SIG-M5 treated with dmso at 0.1 percent for 504 hours (cell line): ENCODE measurements around the gene SUPT4H1.

Source experiments
- DNase-seq: peaks from one replicate; lab custom pipeline; 2025; ENCODE audit not compliant: unreplicated experiment; lab: John Stamatoyannopoulos, UW

Gene SUPT4H1

GRCh38 chr17:58365185-58365979, 13.4 kb upstream of the SUPT4H1 start:
- DNase-seq, result no peak

GRCh38 chr17:58364270-58364942, 12.4 kb upstream of the SUPT4H1 start:
- no peak for DNase-seq

GRCh38 chr17:58363457-58364185, 11.6 kb upstream of the SUPT4H1 start:
- no peak for DNase-seq

- no peak for DNase-seq
Observed at GRCh38 chr17:58362368-58363014, 10.5 kb upstream of the SUPT4H1 start.

DNA sequence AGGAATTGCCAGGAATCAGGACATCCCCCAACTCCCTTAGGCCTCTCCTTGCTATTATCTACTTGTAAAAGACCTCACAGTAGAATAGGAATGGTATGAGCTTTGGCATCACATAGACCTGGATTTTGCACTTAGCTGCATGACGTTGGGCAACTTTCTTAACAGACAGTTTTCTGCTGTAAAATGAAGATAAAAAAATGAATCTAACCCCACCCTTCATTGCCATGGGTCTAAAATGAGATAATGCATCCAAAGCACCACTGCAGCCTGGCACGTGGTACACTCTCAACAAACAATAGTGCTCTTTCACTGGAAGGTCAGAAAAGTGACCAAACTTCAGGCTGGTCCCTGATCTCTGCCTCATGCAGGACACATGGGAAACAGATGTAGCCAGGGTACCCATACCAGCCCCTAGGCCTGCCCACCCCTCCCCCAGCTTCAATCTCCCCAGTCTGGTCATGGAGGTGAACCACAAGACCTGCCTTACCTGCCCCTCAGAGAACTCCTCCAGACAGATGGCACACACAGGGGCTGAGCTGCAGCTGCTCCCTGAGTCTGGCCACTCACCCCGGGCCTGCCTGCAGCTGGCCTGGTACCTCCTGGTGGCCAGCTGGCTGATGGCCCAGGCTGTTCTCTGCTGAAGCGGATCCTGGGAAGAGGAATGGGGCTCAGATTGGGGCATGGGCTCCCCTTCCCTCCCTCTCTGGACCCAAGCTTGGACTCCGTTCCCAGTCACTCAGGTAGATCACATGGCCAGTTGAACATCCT, 8.5 kb upstream of the SUPT4H1 start:
- no peak for DNase-seq

DNA sequence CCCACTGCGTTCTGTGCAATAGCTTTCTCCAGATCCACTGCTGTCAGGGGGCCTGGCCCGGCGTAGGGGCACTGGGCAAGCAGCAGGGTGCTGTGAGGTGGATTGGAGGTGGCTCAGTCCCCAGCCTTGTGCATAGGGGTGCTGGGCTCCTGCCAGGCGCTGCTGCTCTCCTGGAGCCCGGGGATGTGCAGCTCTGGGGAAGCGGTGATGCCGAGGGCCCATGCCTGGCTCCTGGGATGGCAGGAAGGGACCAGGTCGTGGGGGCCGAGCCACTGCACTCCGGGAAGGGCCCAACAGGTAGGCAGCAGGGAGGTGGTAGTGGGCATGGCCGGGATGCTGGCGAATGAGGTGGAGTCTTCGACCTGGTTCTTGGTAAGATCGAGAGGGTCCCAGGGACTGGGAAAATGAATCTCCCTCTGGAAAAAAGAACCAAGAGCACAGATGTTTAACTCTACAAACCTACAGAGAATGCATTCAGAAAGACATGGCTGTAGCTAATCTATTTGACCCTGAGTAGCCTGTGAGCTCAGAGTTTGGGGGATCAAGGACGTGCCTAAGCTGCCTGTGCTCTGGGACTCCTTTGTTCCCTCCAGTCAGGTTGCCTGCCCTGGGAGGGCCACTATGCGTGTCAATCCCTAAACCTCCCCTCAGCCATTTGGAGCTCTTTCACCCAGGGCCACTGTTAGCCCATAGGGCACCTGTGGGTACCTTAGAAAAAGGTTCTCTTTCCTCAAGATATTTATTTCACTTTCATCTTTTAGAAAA, 6.6 kb upstream of the SUPT4H1 start:
- no peak for DNase-seq

- DNase-seq, result no peak
Observed at GRCh38 chr17:58357312-58358297, 5.6 kb upstream of the SUPT4H1 start.

- DNase-seq, result no peak
Observed at GRCh38 chr17:58356231-58356630, 4.2 kb upstream of the SUPT4H1 start.

GRCh38 chr17:58354541-58355216, 2.7 kb upstream of the SUPT4H1 start:
- DNase-seq, result no peak

DNA sequence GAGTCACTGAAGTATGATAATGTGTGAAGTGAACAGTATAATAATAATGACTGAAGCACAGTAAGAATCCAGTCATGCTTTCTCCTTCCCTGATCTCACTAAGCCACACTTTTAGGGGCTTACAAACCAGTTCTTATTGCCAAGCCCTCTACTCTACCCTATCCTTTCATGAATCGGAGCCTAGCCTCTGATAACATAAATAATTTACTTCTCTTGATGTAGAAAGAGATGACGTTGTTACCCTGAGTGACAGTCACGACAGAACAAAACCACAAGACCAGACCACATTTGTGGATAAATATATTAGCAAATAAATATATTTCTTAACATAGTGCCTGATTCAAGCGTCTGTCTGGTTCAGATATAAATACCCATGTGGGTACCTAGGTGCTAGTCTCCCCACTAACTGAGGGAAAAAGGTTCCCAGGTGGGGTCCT, 1.4 kb upstream of the SUPT4H1 start:
- no peak for DNase-seq

- peak; percentile 76 for DNase-seq
Observed at GRCh38 chr17:58352596-58353388, 791 bp upstream of the SUPT4H1 start.

DNA sequence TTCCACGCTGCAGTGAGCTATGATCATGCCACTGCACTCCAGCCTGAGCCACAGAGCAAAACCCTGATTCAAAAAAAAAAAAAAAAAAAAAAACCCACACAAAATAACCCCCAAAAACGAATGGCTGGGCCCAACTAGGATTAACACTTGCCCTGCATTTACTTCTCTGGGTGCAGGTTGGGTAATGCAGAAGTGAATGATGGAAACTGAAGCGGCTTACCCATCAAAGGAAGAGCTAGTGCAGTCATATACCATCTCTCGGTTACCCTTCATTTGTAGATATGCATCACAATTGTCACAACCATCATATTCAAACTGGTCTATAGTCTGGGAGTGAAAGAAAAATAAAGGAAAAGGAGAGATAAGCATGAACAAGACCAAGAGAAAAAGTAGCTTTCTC, 819 bp downstream of the SUPT4H1 start:
- DNase-seq, result no peak

DNA sequence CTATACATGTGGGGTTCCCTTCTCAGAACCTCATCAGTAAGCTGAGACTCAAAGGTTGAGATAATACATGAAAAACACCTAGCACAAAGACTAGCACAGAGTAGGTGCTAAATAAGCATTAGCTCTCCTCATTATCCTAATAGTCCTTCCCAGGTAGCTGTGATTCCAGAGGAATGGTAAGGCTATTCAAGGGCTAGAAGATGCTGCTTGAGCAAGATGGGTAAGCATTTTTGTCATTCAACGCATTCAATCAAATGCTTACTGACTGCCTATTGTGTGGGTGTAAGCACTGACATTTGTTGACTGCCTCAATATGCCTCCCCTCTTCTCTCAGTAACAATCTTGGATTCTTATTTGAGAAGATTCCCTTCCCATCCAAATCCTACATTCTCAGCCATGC, 4.0 kb downstream of the SUPT4H1 start:
- no peak for DNase-seq

GRCh38 chr17:58345500-58345899, 6.5 kb downstream of the SUPT4H1 start:
- DNase-seq, result no peak

DNA sequence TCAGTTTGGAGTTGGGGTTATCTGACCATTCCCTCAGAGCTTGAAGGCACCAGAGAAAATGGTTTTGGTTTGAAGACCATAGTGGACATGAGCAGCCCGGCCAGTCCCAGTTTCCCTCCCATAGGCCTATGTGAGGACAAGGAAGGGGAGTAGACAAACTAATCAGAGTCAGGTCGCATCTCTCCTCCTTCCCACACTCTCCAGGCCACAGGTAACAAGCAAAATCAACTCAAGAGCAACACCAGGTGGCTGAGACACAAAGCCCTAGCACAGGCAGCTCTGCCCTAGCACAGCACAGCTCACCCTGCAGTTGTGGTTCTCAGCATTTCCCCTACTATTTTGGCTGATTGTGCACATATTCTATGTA, 7.2 kb downstream of the SUPT4H1 start:
- DNase-seq, result no peak

- peak; percentile 98 for DNase-seq
Observed at GRCh38 chr17:58344047-58344790, 7.8 kb downstream of the SUPT4H1 start.

- no peak for DNase-seq
Observed at GRCh38 chr17:58343131-58343530, 8.9 kb downstream of the SUPT4H1 start.
